A549 (cell line): Measurements from ENCODE around the gene TAF8. TPM values are rescaled to one million over a fixed set of nuclear protein-coding genes. Genes with fewer than 3 reads are reported as not detected.
A peak's percentile ranks its signal among the peaks of the same experiment; 100 is the strongest.

ENCODE experiments used
- ATAC-seq, 2 experiments: fragments of 200-7000 bp in 1 of 2; fragments of >200 bp in 1 of 2; cut with Nextera tagmentation in 1 of 2; cut with Tn5 transposase in 1 of 2; 3 replicates each; pipeline versions ENCODE4 v1.8.0 to v1.9.1; 2018 to 2020; ENCODE audit warnings: mild to moderate bottlenecking in 1 of 2, moderate library complexity in 1 of 2
- CTCF ChIA-PET: fragments of 300-600 bp; sonication (Branson Sonifier 250); formaldehyde crosslinking; extraction: SDS; loops from one replicate; lab custom pipeline; 2021; ENCODE audit warnings: antibody characterized with exemption, inconsistent platforms; lab: Yijun Ruan, JAX
- POLR2A ChIA-PET: fragments of 350-600 bp; formaldehyde crosslinking; extraction: SDS; loops from one replicate; lab custom pipeline; 2021; ENCODE audit warnings: antibody characterized with exemption, inconsistent platforms; lab: Yijun Ruan, JAX
- DNase-seq, 2 experiments: peaks; one replicate each; pipeline versions ENCODE4 v3.0.0 to v3.0.0-alpha.2; 2011 to 2016; ENCODE audit warnings: low read depth in 1 of 2, low spot score in 1 of 2
- FAIRE-seq: peaks from 2 replicates; lab custom pipeline; 2011; peaks lifted over from hg19 to GRCh38; lab: Jason Lieb, UNC
- H3K27ac ChIP-seq, 2 experiments: fragments of >200 bp; sonication (Bioruptor Twin); formaldehyde crosslinking; 3 replicates each; pipeline ENCODE4 v1.5.1; 2016 to 2017
- H3K4me1 ChIP-seq: fragments of >200 bp; sonication (Bioruptor Twin); formaldehyde crosslinking; 3 replicates; pipeline ENCODE4 v1.6.1; 2016
- H3K4me2 ChIP-seq: fragments of >200 bp; sonication (Bioruptor Twin); formaldehyde crosslinking; 3 replicates; pipeline ENCODE4 v1.6.1; 2016
- H3K4me3 ChIP-seq: fragments of >200 bp; sonication (Bioruptor Twin); formaldehyde crosslinking; 3 replicates; pipeline ENCODE4 v1.5.1; 2016
- H3K9me3 ChIP-seq: fragments of >200 bp; sonication (Bioruptor Twin); formaldehyde crosslinking; 3 replicates; pipeline ENCODE4 v1.6.1; 2016
- CBX8 ChIP-seq: fragments of 200-600 bp; sonication (generic); IDR thresholded peaks from 2 replicates; pipeline ENCODE4 v1.6.1; 2016
- CHD2 ChIP-seq: fragments of 150-350 bp; IDR thresholded peaks from 2 replicates; pipeline ENCODE4 v1.6.1; 2014; ENCODE audit warnings: low read length; ENCODE audit not compliant: partially characterized antibody
- CHD4 ChIP-seq: fragments of 200-600 bp; sonication (generic); IDR thresholded peaks from 2 replicates; pipeline ENCODE4 v1.6.1; 2016; ENCODE audit warnings: antibody characterized with exemption, mild to moderate bottlenecking, borderline replicate concordance
- EHF ChIP-seq: fragments of 250-450 bp; sonication (Bioruptor Pico); IDR thresholded peaks from 2 replicates; pipeline ENCODE4 v1.5.0; 2020; ENCODE audit warnings: mild to moderate bottlenecking
- EHMT2 ChIP-seq: fragments of 200-600 bp; sonication (generic); IDR thresholded peaks from 2 replicates; pipeline ENCODE4 v1.6.1; 2016; ENCODE audit warnings: antibody characterized with exemption, low read depth, mild to moderate bottlenecking, moderate library complexity
- EP300 ChIP-seq, 2 experiments: fragments of >200 bp; sonication (Bioruptor Twin); formaldehyde crosslinking; IDR thresholded peaks; 2 replicates in 1 of 2; 3 replicates in 1 of 2; pipeline ENCODE4 v1.6.1; 2016 to 2017
- ESRRA ChIP-seq: fragments of 150-350 bp; IDR thresholded peaks from 2 replicates; pipeline ENCODE4 v1.6.1; 2014; ENCODE audit warnings: mild to moderate bottlenecking, low read length, borderline replicate concordance
- HOXA7 ChIP-seq: fragments of 250-450 bp; sonication (Bioruptor Pico); IDR thresholded peaks from 2 replicates; pipeline ENCODE4 v1.5.0; 2020; ENCODE audit warnings: mild to moderate bottlenecking, moderate library complexity
- HOXB5 ChIP-seq: fragments of 250-450 bp; sonication (Bioruptor Pico); IDR thresholded peaks from 2 replicates; pipeline ENCODE4 v1.5.0; 2020; ENCODE audit warnings: mild to moderate bottlenecking, moderate library complexity
- JUN ChIP-seq, 2 experiments: fragments of >200 bp; sonication (Bioruptor Twin); formaldehyde crosslinking; IDR thresholded peaks; 2 replicates in 1 of 2; 3 replicates in 1 of 2; pipeline ENCODE4 v1.6.1; 2016 to 2017
- KDM1A ChIP-seq: fragments of 200-600 bp; sonication (generic); IDR thresholded peaks from 2 replicates; pipeline ENCODE4 v1.6.1; 2016; ENCODE audit warnings: low read depth, mild to moderate bottlenecking
- KDM5A ChIP-seq: fragments of 200-600 bp; sonication (generic); IDR thresholded peaks from 2 replicates; pipeline ENCODE4 v1.6.1; 2016; ENCODE audit warnings: antibody characterized with exemption, mild to moderate bottlenecking
- MYC ChIP-seq: IDR thresholded peaks from 2 replicates; pipeline ENCODE4 v1.6.1; 2012; ENCODE audit warnings: mild to moderate bottlenecking, inconsistent platforms, low read length, improper control_type of control experiment, borderline replicate concordance
- NFE2L2 ChIP-seq: fragments of 150-350 bp; conservative IDR thresholded peaks from 2 replicates; pipeline ENCODE4 v1.6.1; 2014; ENCODE audit warnings: low read length
- NPAS2 ChIP-seq: fragments of 250-450 bp; sonication (Bioruptor Pico); IDR thresholded peaks from 2 replicates; pipeline ENCODE4 v1.8.0; 2022; ENCODE audit warnings: mild to moderate bottlenecking, moderate library complexity, borderline replicate concordance
- PBX3 ChIP-seq: IDR thresholded peaks from 2 replicates; pipeline ENCODE4 v1.6.1; 2012
- POLR2A ChIP-seq: IDR thresholded peaks from 2 replicates; pipeline ENCODE4 v1.6.1; 2012; ENCODE audit warnings: mild to moderate bottlenecking, low read length
- RAD21 ChIP-seq, 2 experiments: fragments of >200 bp in 1 of 2; sonication (Bioruptor Twin) in 1 of 2; formaldehyde crosslinking in 1 of 2; IDR thresholded peaks in 1 of 2; conservative IDR thresholded peaks in 1 of 2; 2 replicates in 1 of 2; 3 replicates in 1 of 2; pipeline ENCODE4 v1.6.1; 2012 to 2018; ENCODE audit warnings: inconsistent platforms in 1 of 2
- RCOR1 ChIP-seq: fragments of 150-350 bp; IDR thresholded peaks from 2 replicates; pipeline ENCODE4 v1.6.1; 2014; ENCODE audit warnings: antibody characterized with exemption, low read length, low read depth
- RNF2 ChIP-seq: fragments of 200-600 bp; sonication (generic); IDR thresholded peaks from 2 replicates; pipeline ENCODE4 v1.6.1; 2016; ENCODE audit warnings: low read depth, mild to moderate bottlenecking, antibody characterized with exemption, moderate library complexity, borderline replicate concordance
- SMC3 ChIP-seq: fragments of >200 bp; sonication (Bioruptor Twin); formaldehyde crosslinking; IDR thresholded peaks from 3 replicates; pipeline ENCODE4 v1.6.1; 2018; ENCODE audit warnings: inconsistent platforms
- SREBF2 ChIP-seq: fragments of 450-650 bp; IDR thresholded peaks from 2 replicates; pipeline ENCODE4 v1.6.1; 2014; ENCODE audit warnings: mild to moderate bottlenecking, moderate library complexity
- TFCP2L1 ChIP-seq: fragments of 250-450 bp; sonication (Bioruptor Pico); IDR thresholded peaks from 2 replicates; pipeline ENCODE4 v1.5.0; 2021; ENCODE audit warnings: mild to moderate bottlenecking
- ZC3H11A ChIP-seq: fragments of 450-650 bp; IDR thresholded peaks from 2 replicates; pipeline ENCODE4 v1.6.1; 2014; ENCODE audit warnings: antibody characterized with exemption, mild to moderate bottlenecking
- ZNF302 ChIP-seq: fragments of 250-450 bp; sonication (Bioruptor Pico); IDR thresholded peaks from 2 replicates; pipeline ENCODE4 v1.9.0; 2021; ENCODE audit warnings: inconsistent platforms, mild to moderate bottlenecking, moderate library complexity
- ZSCAN20 ChIP-seq: fragments of 250-450 bp; sonication (Bioruptor Pico); IDR thresholded peaks from 2 replicates; pipeline ENCODE4 v1.8.0; 2022; ENCODE audit warnings: mild to moderate bottlenecking, moderate library complexity
- whole genome bisulfite sequencing: methylation state at CpG from one replicate; pipeline ENCODE4 v1.1.6; 2017; ENCODE audit errors: missing lambda C conversion rate; 5-methylcytosine and 5-hydroxymethylcytosine counted together
- polyA plus RNA-seq, 4 experiments: library from polyadenylated mRNA; depleted of rRNA in 3 of 4; stranded (reverse); fragments of >200 nt; fragmentation: RNase III in 1 of 4; extraction: RNeasy Plus Mini Kit Qiagen cat#74134 plus additional on column Dnase treatment in 1 of 4; gene quantifications; 2 replicates in 3 of 4; 3 replicates in 1 of 4; pipeline ENCODE4 v1.2.3, GENCODE V29; 2011 to 2017
- TF ChIP-seq, protein P1 (sequence below): fragments of 450-650 bp; IDR thresholded peaks from 2 replicates; pipeline ENCODE4 v1.6.1; 2014; ENCODE audit warnings: antibody characterized with exemption
- TF ChIP-seq, protein P2 (sequence below): IDR thresholded peaks from 2 replicates; pipeline ENCODE4 v1.6.1; 2012

The TAF8 gene
- polyA plus RNA-seq, 2 of the 4 experiments (the other 2 are of a cell fraction), result 14.0 to 18.7 TPM

DNA sequence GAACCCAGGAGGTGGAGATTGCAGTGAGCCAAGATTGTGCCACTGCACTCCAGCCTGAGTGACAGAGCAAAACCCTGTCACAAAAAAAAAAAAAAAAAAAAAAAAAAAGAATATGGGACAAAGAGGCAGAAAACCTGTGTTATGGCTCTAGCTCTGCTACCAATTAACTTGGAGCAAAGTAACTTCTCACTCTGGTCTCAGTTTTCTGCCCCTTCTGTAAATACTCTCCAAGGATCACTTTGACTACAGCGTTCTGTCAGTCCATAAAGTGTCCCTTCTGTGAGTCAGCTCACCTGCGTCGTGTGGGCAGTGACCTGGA, 67.5 kb downstream of the TAF8 start:
- no peak for FAIRE-seq
- DNase-seq, result no peak
- H3K4me1 ChIP-seq, result peaks cover 63% of the 10 kb centered on the region
- ChIA-PET POLR2A (no interaction called here), CTCF (interaction anchor here (0.6 to 1.4 kb wide), 2 partner anchors 9 to 88 kb away, joined by 3 to 5 read pairs; no protein-coding TSS in a partner anchor)
- WGBS, result 18% methylated on average over 3 of the region's 3 CpGs
- H3K27ac ChIP-seq, result peak overlapping the region; percentile 65 to 87
- no peak overlapping the region for H3K4me3 ChIP-seq
- ATAC-seq, result no peak
- no peak for TF ChIP-seq EHF
- no peak for TF ChIP-seq RCOR1
- no peak for TF ChIP-seq CBX8
- no peak for TF ChIP-seq RAD21 (conservative IDR thresholded peaks at IDR 0.05 in 1 of 2, IDR thresholded peaks at IDR 0.05 in 1 of 2)
- no peak for TF ChIP-seq CHD2
- no peak for TF ChIP-seq ZC3H11A
- TF ChIP-seq KDM1A, result no peak
- no peak for TF ChIP-seq NPAS2 (CRISPR knock-in tag)
- TF ChIP-seq, protein P1, sequence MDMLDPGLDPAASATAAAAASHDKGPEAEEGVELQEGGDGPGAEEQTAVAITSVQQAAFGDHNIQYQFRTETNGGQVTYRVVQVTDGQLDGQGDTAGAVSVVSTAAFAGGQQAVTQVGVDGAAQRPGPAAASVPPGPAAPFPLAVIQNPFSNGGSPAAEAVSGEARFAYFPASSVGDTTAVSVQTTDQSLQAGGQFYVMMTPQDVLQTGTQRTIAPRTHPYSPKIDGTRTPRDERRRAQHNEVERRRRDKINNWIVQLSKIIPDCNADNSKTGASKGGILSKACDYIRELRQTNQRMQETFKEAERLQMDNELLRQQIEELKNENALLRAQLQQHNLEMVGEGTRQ, result no peak
- TF ChIP-seq SREBF2, result no peak
- no peaks in the 10 kb centered on the region for H3K9me3 ChIP-seq
- peak overlapping the region; percentile 44 for H3K4me2 ChIP-seq

GRCh38 chr6:42118162-42119001, 68.1 kb downstream of the TAF8 start:
- ChIA-PET POLR2A (interaction anchor here (0.6 to 1.6 kb wide), 8 partner anchors 11 to 879 kb away, joined by 3 to 12 read pairs (median 6); no protein-coding TSS in a partner anchor), CTCF (interaction anchor here (0.6 to 1.7 kb wide), 6 partner anchors 9 to 87 kb away, joined by 3 to 6 read pairs (median 4); no protein-coding TSS in a partner anchor)
- Histone ChIP-seq H3K9me3 (no peaks in the 10 kb centered on the region), H3K27ac (peak overlapping the region; percentile 65 to 87), H3K4me3 (no peak overlapping the region), H3K4me1 (peaks cover 64% of the 10 kb centered on the region), H3K4me2 (peak overlapping the region; percentile 44)
- peak; percentile 48 to 89 for DNase-seq
- 3% methylated on average over 10 of the region's 10 CpGs for WGBS
- TF ChIP-seq, protein P2, sequence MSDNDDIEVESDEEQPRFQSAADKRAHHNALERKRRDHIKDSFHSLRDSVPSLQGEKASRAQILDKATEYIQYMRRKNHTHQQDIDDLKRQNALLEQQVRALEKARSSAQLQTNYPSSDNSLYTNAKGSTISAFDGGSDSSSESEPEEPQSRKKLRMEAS, result peak; percentile 60
- no peak for TF ChIP-seq SMC3
- TF ChIP-seq EHMT2, result no peak
- TF ChIP-seq MYC, result no peak
- TF ChIP-seq ESRRA, result no peak
- no peak for FAIRE-seq
- peak; percentile 93 to 95 for ATAC-seq

- FAIRE-seq, result no peak
- H3K27ac ChIP-seq, result peak overlapping the region; percentile 63 to 78; a peak in 5 of 6 replicates
- H3K9me3 ChIP-seq, result no peaks in the 10 kb centered on the region
- H3K4me1 ChIP-seq, result peaks cover 50% of the 10 kb centered on the region
- TF ChIP-seq EHMT2 (no peak), JUN (IDR thresholded peaks at IDR 0.05) (no peak), TFCP2L1 (CRISPR knock-in tag) (no peak), HOXA7 (CRISPR knock-in tag) (no peak), PBX3 (no peak), RCOR1 (no peak), NFE2L2 (no peak), EP300 (IDR thresholded peaks at IDR 0.05) (no peak), CHD4 (no peak), ZNF302 (CRISPR knock-in tag) (no peak), HOXB5 (CRISPR knock-in tag) (no peak), POLR2A (no peak), RNF2 (no peak), ZSCAN20 (CRISPR knock-in tag) (no peak), KDM5A (no peak)
- TF ChIP-seq, protein P1, result no peak
- TF ChIP-seq, protein P2, result no peak
- peak in 1 of 2 experiments; percentile 7; a peak in 1 of 6 replicates for ATAC-seq
- WGBS, result 54% methylated on average over 6 of the region's 8 CpGs
- H3K4me2 ChIP-seq, result peak overlapping the region; percentile 44
- POLR2A ChIA-PET, result no interaction called here
- no peak overlapping the region for H3K4me3 ChIP-seq
- CTCF ChIA-PET, result interaction anchor here (0.9 to 1.4 kb wide), 5 partner anchors 12 to 334 kb away, joined by 3 to 4 read pairs (median 3); partner anchors contain the start of gene TOMM6
- peak in 1 of 2 experiments; percentile 55 for DNase-seq
Observed at GRCh38 chr6:42120895-42121865, 70.9 kb downstream of the TAF8 start.
